Measurements from ENCODE around the gene CD6.

DNA sequence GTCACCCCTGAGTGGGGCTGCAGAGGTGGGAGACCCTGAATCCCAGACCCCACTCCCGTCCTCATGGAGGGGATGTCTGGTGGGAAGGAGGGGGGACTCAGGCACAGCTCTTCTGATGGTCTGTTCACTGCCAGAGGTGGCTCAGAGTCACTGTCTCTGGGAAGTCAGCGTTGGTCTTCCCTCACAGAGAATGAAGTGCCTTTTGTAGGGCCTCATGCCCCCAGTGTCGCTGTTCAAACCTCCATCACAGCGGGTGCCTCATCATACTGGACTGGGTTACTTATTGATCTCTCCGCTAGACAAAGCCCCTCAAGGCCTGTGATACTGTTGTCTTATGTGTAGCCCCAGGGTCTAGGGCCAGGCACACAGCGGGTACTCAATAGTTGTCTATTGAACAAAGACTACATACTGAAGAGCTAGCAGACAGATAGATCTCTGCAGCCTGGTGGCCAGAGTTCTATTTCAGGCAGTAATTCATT lies 41.3 kb downstream of the CD6 start:
- TF ChIP-seq, protein P1, sequence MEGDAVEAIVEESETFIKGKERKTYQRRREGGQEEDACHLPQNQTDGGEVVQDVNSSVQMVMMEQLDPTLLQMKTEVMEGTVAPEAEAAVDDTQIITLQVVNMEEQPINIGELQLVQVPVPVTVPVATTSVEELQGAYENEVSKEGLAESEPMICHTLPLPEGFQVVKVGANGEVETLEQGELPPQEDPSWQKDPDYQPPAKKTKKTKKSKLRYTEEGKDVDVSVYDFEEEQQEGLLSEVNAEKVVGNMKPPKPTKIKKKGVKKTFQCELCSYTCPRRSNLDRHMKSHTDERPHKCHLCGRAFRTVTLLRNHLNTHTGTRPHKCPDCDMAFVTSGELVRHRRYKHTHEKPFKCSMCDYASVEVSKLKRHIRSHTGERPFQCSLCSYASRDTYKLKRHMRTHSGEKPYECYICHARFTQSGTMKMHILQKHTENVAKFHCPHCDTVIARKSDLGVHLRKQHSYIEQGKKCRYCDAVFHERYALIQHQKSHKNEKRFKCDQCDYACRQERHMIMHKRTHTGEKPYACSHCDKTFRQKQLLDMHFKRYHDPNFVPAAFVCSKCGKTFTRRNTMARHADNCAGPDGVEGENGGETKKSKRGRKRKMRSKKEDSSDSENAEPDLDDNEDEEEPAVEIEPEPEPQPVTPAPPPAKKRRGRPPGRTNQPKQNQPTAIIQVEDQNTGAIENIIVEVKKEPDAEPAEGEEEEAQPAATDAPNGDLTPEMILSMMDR (IDR thresholded peaks at IDR 0.05; ENCODE audit: borderline replicate concordance, extremely low read depth, low read length, poor library complexity, severe bottlenecking) = no peak
- no peak for TF ChIP-seq EZH2 (IDR thresholded peaks at IDR 0.05; ENCODE audit: borderline replicate concordance, low read depth, low read length, severe bottlenecking)

Measured in DND-41 (cell line).